ENCODE results near the gene CLDN10.

DNA sequence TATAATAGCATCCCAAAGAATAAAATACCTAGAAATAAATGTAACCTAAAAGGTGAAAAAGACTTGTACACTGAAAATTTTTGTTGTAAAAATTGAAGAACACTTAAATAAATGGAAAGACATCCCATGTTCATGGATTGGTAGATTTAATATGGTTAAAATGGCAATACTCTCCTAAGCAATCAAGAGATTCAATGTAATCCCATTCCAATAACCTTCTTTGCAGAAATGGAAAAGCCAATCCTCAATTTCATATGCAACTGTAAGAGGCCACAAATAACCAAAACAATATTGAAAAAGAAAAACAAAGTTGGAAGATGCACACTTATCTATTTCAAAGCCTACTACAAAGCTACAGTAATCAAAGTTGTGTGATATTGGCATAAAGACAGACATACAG, 74.2 kb downstream of the CLDN10 start:
- TF ChIP-seq, protein P1, sequence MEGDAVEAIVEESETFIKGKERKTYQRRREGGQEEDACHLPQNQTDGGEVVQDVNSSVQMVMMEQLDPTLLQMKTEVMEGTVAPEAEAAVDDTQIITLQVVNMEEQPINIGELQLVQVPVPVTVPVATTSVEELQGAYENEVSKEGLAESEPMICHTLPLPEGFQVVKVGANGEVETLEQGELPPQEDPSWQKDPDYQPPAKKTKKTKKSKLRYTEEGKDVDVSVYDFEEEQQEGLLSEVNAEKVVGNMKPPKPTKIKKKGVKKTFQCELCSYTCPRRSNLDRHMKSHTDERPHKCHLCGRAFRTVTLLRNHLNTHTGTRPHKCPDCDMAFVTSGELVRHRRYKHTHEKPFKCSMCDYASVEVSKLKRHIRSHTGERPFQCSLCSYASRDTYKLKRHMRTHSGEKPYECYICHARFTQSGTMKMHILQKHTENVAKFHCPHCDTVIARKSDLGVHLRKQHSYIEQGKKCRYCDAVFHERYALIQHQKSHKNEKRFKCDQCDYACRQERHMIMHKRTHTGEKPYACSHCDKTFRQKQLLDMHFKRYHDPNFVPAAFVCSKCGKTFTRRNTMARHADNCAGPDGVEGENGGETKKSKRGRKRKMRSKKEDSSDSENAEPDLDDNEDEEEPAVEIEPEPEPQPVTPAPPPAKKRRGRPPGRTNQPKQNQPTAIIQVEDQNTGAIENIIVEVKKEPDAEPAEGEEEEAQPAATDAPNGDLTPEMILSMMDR (IDR thresholded peaks at IDR 0.05; ENCODE audit: insufficient read depth, low read depth, low read length), result no peak
- no peak for TF ChIP-seq EZH2 (IDR thresholded peaks at IDR 0.05; ENCODE audit: insufficient read depth, low read length)

Data from astrocyte (in vitro differentiated cells and primary cell).